ENCODE data around the gene AGTRAP. TPM values are rescaled to one million over a fixed set of nuclear protein-coding genes. Genes with fewer than 3 reads are reported as not detected.

The AGTRAP gene
- total RNA-seq, 4 donors from 2014 or later: 35.1 to 93.1 (median 64.2) TPM

DNA sequence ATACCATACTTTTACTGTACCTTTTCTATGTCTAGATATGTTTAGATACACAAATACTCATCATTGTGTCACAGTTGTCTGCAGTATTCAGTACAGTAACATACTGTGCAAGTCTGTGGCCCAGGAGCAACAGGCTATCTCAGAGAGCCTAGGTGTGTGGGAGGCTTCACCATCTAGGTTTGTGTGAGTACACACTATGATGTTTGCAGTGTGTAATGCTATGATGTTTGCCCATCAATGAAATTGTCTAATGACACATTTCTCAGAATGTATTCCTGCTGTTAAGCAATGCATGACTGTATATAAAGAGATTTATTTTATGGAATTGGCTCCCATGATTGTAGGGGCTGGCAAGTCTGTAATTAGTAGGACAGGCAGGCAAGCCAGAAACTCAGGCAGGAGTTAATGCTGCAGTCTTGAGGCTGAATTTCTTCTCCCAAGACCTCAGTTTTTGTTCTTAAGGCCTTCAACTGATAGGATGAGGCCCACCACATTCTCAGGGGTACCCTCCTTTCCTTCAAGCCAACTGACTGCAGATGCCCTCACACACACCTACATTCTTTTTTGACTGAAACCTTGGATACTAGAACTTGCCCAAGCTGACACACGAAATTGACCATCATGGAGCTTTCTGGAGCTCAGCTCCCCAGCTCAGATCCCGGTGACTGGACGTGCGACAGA, 7.7 kb upstream of the AGTRAP start:
- no peak for ATAC-seq (ENCODE audit: low FRiP score)
- TF ChIP-seq, protein P1, sequence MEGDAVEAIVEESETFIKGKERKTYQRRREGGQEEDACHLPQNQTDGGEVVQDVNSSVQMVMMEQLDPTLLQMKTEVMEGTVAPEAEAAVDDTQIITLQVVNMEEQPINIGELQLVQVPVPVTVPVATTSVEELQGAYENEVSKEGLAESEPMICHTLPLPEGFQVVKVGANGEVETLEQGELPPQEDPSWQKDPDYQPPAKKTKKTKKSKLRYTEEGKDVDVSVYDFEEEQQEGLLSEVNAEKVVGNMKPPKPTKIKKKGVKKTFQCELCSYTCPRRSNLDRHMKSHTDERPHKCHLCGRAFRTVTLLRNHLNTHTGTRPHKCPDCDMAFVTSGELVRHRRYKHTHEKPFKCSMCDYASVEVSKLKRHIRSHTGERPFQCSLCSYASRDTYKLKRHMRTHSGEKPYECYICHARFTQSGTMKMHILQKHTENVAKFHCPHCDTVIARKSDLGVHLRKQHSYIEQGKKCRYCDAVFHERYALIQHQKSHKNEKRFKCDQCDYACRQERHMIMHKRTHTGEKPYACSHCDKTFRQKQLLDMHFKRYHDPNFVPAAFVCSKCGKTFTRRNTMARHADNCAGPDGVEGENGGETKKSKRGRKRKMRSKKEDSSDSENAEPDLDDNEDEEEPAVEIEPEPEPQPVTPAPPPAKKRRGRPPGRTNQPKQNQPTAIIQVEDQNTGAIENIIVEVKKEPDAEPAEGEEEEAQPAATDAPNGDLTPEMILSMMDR (IDR thresholded peaks at IDR 0.05): no peak
- DNase-seq (ENCODE audit: low spot score): no peak

DNA sequence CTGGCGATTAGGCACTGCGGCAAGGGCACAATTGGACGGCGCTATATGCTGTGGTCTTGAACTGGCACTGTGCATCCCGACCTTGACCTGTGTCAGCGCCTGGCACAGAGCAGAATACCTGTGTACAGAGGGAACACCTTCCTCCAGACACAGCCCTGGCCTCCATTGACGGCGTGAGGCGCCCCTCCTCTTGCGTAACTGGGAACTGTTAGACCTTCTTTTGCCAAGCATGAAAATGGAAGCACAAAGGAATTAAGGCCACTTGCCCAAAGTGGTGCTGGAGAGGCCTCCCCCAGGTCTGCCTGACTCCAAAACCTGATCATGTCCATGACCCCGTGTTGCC, 6.8 kb upstream of the AGTRAP start:
- no peak for DNase-seq (ENCODE audit: low spot score)
- no peak for ATAC-seq (ENCODE audit: low FRiP score)
- TF ChIP-seq, protein P1 (IDR thresholded peaks at IDR 0.05): no peak

DNA sequence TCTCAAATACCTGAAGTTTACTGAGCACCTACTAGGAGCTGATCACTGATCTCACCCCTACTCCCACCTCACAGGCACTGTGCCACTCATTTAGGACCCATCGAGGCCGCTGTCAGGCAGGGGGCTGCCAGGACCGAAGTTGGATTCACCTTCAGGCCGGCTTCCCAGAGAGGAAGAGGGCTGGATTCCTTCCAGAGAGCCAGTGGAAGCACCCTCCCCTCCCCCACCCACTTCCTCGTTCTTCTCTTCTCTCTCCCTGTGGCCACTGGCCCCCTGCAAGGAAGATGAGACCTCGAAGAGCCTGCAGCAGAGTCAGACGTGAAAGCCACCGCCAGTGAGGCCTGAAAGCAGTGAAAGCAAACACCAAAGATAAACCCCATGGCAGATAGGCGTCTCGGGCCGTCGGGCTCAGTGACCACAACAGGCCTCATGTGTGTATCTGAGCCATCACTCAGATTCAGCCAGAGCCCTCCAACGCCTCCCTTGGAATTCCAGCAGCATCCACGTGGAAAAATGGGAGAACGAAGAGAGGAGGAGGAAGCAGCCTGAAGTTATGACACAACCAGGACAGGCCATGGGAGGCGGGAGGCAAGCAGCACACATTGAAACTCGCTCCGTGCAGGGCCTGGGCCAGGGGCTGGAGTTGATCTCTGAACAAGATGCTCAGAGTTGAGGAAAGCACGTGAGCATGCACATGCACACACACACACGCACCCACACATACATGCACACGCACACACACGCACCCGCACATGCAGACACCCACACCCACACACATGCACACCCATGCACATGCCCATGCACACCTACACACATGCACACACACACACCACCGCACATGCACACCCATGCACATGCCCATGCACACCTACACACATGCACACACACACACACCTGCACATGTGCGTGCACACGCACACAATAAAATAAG, 6.2 kb upstream of the AGTRAP start:
- TF ChIP-seq, protein P1 (IDR thresholded peaks at IDR 0.05): no peak
- ATAC-seq (ENCODE audit: low FRiP score) (no peak), DNase-seq (ENCODE audit: low spot score) (no peak)

DNA sequence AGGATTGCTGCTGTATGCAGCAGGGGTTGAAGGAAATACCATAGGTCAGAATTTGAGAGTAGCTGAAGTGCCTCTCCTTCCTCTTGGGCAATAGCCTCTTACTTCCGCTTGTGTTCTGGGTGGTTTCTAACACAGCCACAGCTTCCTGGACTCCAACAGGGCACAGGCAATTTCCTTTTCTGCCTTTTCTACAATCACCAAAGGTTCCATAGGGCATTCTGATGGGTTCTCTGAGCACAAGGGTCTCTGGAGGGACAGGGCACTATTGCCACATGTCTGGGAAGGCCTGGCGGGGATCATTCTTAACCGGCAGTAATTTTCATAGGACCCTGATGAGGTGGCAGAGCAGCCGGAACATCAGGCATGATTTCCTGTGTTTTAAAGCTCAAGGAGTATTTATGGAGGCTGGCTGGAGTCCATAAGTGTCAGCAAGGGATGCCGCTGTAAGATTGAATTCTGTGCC, 5.5 kb upstream of the AGTRAP start:
- no peak for DNase-seq (ENCODE audit: low spot score)
- TF ChIP-seq, protein P1 (IDR thresholded peaks at IDR 0.05): no peak
- no peak for ATAC-seq (ENCODE audit: low FRiP score)

GRCh38 chr1:11731691-11732283, 4.1 kb upstream of the AGTRAP start:
- DNase-seq (ENCODE audit: low spot score): no peak
- ATAC-seq (ENCODE audit: low FRiP score): peak; percentile 37
- TF ChIP-seq, protein P1 (IDR thresholded peaks at IDR 0.05): no peak

GRCh38 chr1:11733306-11733705, 2.6 kb upstream of the AGTRAP start:
- TF ChIP-seq, protein P1 (IDR thresholded peaks at IDR 0.05): no peak
- ATAC-seq (ENCODE audit: low FRiP score): no peak
- no peak for DNase-seq (ENCODE audit: low spot score)

Measured in omental fat pad (tissue), 4 donors.